GM18870 (cell line): ENCODE results near the gene EHMT2.
"Not testable (repeated sequence)": the region's sequence is repeated elsewhere in the genome, so short reads cannot be mapped to it uniquely, and the experiment has no call there.

Experiments used
- ATAC-seq: cut with Tn5 transposase; IDR thresholded peaks from one replicate; pipeline ENCODE4 v1.9.1; 2021; ENCODE audit warnings: moderate library complexity; ENCODE audit not compliant: unreplicated experiment

Gene EHMT2

DNA sequence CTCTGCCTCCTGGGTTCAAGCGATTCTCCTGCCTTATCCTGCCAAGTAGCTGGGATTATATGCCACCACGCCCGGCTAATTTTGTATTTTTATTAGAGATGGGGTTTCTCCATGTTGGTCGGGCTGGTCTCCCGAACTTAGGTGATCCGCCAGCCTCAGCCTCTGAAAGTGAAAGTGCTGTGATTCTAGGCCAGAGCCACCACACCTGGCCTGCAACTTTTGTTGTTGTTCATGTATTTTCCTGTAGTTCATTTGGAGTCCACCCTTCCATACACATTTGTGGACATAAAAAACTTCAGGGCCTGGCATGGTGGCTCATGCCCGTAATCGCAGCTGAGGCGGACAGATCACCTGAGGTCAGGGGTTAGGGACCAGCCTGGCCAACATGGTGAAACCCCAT, 55.4 kb downstream of the EHMT2 start:
- ATAC-seq, result no peak

- not testable (repeated sequence) for ATAC-seq
Observed at GRCh38 chr6:31839779-31840126, 57.7 kb downstream of the EHMT2 start.

DNA sequence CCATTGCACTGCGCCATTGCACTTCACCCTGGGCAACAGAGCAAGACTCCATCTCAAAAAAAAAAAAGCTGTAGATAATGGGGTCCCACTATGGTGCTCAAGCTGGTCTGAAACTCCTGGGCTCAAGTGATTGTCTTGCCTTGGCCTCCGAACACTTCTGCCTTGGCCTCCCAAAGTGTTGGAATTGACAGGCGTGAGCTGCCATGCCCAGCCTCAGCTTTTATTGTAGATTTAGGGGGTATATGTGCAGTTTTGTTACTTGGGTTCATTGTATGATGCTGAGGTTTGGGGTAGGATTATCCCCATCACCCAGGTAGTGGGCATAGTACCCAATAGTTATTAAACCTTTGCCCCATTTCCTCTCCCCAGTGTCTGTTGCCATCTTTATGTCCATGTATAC, 58.5 kb downstream of the EHMT2 start:
- ATAC-seq, result no peak

- not testable (repeated sequence) for ATAC-seq
Observed at GRCh38 chr6:31838114-31838553, 59.4 kb downstream of the EHMT2 start.

GRCh38 chr6:31837369-31838113, 60.0 kb downstream of the EHMT2 start:
- ATAC-seq, result no peak

DNA sequence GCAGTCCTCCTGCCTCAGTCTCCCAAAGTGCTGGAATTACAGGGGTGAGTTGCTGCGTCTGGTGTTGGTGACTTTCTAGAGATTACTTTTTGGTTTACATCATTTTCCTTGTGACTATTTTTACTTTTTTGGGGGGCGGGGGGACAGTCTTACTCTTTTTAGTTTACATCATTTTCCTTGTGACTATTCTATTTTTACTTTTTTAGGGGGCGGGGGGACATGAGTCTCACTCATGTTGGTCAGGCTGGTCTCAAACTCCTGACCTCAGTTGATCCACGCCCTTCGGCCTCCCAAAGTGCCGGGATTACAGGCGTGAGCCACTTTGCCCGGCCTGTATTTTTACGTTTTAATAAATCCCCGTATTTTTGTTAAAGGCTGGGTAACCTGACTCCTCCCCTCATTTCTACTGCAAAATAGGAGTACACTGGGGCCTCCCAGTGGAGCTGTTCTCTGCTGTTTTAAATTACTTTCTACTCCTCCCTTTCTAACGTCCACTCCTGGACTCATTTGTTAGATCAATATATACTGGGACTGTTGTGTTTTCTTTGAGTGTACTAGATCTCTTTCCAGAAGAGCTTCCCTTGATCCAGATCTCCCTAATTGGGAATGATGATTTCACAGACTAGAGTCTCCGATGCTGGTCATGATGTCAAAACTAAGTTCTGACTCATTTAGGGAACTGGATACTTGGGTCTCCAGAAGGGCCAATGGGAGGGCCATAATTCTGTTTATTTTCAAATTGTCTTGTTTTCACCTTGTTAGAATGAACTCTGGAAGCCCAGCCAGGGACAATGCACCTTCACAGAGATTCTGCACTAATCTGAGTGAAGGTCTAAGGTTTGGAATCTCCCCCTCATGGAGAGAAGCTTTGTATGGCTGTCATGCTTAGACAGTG, 60.8 kb downstream of the EHMT2 start:
- no peak for ATAC-seq

DNA sequence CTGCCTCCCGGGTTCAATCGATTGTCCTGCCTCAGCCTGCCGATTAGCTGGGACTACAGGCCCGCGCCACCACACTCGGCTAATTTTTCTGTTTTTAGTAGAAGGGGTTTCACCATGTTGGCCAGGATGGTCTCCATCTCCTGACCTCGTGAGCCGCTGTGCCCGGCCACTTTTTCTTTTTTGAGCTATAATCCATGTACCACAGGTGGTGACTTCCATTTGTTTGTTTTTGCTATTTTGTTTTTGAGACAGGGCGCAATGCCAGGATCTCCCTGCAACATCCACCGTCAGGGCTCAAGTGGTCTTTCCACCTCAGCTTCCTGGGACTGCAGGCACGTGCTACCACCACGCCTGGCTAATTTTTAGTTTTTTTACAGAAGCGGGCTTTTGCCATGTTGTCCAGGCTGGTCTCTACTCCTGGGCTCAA, 61.4 kb downstream of the EHMT2 start:
- no peak for ATAC-seq

GRCh38 chr6:31834367-31835250, 62.9 kb downstream of the EHMT2 start:
- no peak for ATAC-seq

GRCh38 chr6:31831350-31832215, 65.9 kb downstream of the EHMT2 start:
- ATAC-seq, result no peak

- ATAC-seq, result no peak
Observed at GRCh38 chr6:31830886-31831335, 66.6 kb downstream of the EHMT2 start.
